ENCODE data around the gene GATAD2A.

Gene GATAD2A

GRCh38 chr19:19507354-19507753 is 101.9 kb downstream of the GATAD2A start:
- no peak for TF ChIP-seq CTCF (IDR thresholded peaks at IDR 0.05; ENCODE audit: low read depth, low read length, missing control alignments)
- in situ Hi-C loops (cut with HindIII; ENCODE audit: low sequenced_read_pairs): no loop called here

GRCh38 chr19:19508217-19508616 is 102.7 kb downstream of the GATAD2A start:
- DNase-seq (ENCODE audit: low read depth): no peak
- TF ChIP-seq CTCF (IDR thresholded peaks at IDR 0.05; ENCODE audit: low read depth, low read length, missing control alignments): no peak
- in situ Hi-C loops (cut with HindIII; ENCODE audit: low sequenced_read_pairs): no loop called here
- no peak overlapping the region for H3K4me3 ChIP-seq (ENCODE audit: low read depth, low read length)

More at GRCh38 chr19:19507354-19507753, 101.9 kb downstream of the GATAD2A start:
- no peak overlapping the region for H3K4me3 ChIP-seq (ENCODE audit: low read depth, low read length)
- no peak for DNase-seq (ENCODE audit: low read depth)

GRCh38 chr19:19510432-19510831 is 105.0 kb downstream of the GATAD2A start:
- no peak for TF ChIP-seq CTCF (IDR thresholded peaks at IDR 0.05; ENCODE audit: low read depth, low read length, missing control alignments)
- DNase-seq (ENCODE audit: low read depth): no peak
- in situ Hi-C loops (cut with HindIII; ENCODE audit: low sequenced_read_pairs): no loop called here
- no peak overlapping the region for H3K4me3 ChIP-seq (ENCODE audit: low read depth, low read length)

GRCh38 chr19:19513682-19514081 is 108.2 kb downstream of the GATAD2A start:
- no peak for TF ChIP-seq CTCF (IDR thresholded peaks at IDR 0.05; ENCODE audit: low read depth, low read length, missing control alignments)
- no peak for DNase-seq (ENCODE audit: low read depth)
- H3K4me3 ChIP-seq (ENCODE audit: low read depth, low read length): no peak overlapping the region
- in situ Hi-C loops (cut with HindIII; ENCODE audit: low sequenced_read_pairs): no loop called here

GRCh38 chr19:19514215-19514657 is 108.8 kb downstream of the GATAD2A start:
- H3K4me3 ChIP-seq (ENCODE audit: low read depth, low read length): no peak overlapping the region
- no peak for TF ChIP-seq CTCF (IDR thresholded peaks at IDR 0.05; ENCODE audit: low read depth, low read length, missing control alignments)
- in situ Hi-C loops (cut with HindIII; ENCODE audit: low sequenced_read_pairs): no loop called here
- DNase-seq (ENCODE audit: low read depth): no peak

GRCh38 chr19:19514881-19515641 is 109.6 kb downstream of the GATAD2A start, which contains the start of gene TSSK6:
Gene TSSK6 (minus strand): TSS chr19:19515548. CDS start chr19:19515427, 121 bp downstream.
- no peak for DNase-seq (ENCODE audit: low read depth)
- no peak for TF ChIP-seq CTCF (IDR thresholded peaks at IDR 0.05; ENCODE audit: low read depth, low read length, missing control alignments)
- peak within 1 kb of the TSS; percentile 79 for H3K4me3 ChIP-seq (ENCODE audit: low read depth, low read length)
- in situ Hi-C loops (cut with HindIII; ENCODE audit: low sequenced_read_pairs): no loop called here

All from astrocyte of the cerebellum (primary cell).